Colon (tissue), 2 donors: Measurements from ENCODE around the gene PSMC3IP.

Experiments used
- FAIRE-seq: peaks from 2 replicates; lab custom pipeline; 2012; peaks lifted over from hg19 to GRCh38; lab: Jason Lieb, UNC
- donor health status: control.
- donor health status: control.

The PSMC3IP gene

DNA sequence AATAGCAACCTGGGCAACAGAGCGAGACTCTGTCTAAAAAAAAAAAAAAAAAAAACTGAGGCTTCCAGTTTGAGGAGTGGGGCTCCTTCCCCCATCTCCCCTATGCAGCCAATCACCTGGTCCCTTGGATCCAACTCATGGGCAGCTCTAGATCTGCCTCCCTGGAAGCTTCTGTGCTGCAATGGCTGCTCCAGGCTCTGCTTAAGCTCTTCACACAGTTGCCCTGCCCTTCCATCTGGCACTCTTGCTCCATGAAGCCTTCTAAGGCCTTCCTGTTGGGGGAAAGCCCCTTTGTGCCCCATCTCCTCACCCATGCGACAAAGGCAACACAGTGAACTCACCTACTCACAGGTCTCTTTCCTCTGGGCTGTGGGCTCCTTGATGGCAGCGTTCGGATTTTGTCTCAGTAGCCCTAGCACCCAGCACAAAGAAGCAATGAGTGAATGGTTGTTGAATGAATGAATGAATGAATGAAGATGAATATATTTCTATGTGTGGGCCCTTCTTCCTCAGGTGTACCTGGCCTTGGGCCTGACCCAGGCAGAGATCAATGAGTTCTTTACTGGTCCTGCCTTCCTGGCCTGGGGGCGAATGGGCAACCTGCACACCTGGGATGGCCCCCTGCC lies 39.6 kb downstream of the PSMC3IP start:
- FAIRE-seq, result no peak

DNA sequence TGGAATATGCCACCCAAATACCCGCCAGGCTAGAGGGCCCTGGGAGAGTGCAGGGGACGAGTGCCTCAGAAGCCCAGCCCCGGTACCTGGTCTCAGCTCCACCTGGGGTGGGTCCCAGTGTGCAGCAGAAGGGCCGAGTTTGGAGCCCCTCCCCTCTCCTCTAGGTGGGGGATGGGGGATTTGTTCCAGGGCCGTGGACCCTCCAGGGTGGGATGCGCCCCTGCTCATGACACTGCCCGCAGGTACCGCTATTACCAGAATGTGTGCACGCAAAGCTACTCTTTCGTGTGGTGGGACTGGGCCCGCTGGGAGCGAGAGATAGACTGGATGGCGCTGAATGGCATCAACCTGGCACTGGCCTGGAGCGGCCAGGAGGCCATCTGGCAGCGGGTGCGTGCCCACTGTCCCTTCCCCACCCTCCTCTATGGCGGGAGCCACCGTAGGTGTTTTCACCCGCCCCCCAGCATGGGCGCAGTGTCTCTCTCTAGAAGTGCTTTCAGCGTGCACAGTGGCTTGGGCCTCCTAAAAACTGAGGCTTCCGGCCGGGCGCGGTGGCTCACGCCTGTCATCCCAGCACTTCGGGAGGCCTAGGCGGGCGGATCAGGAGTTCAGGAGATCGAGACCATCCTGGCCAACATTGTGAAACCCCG lies 40.2 kb downstream of the PSMC3IP start:
- no peak for FAIRE-seq

DNA sequence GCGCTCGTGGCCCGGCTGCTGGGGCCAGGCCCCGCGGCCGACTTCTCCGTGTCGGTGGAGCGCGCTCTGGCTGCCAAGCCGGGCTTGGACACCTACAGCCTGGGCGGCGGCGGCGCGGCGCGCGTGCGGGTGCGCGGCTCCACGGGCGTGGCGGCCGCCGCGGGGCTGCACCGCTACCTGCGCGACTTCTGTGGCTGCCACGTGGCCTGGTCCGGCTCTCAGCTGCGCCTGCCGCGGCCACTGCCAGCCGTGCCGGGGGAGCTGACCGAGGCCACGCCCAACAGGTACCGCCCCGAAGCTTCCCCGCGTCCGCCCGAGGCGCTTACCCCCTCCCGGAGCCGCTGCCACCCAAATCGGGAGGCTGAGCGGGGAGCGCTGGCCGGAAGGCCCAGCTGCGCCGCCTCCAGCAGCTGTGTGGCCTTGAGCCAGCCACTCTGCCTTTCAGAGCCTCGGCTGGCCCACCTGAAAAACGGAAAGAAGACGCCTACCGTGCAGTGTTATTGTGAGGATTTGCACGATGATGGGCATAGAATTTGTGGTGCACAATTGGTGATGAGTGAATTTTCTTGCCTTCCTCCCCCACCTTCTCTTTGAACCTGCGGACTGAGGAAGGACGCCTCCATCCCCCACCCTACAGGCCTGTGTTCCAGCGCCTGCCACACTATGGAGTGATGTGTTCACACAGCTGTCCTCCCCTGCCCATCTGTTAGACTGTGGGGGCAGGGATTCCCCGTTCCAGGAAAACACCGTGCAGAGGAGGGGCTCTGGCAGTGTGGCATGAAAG lies 41.0 kb downstream of the PSMC3IP start:
- no peak for FAIRE-seq

GRCh38 chr17:42536048-42536371 lies 41.5 kb downstream of the PSMC3IP start, which contains the start of gene NAGLU:
Gene NAGLU (plus strand): TSS chr17:42536241. CDS start chr17:42536273, 32 bp downstream.
- no peak for FAIRE-seq

DNA sequence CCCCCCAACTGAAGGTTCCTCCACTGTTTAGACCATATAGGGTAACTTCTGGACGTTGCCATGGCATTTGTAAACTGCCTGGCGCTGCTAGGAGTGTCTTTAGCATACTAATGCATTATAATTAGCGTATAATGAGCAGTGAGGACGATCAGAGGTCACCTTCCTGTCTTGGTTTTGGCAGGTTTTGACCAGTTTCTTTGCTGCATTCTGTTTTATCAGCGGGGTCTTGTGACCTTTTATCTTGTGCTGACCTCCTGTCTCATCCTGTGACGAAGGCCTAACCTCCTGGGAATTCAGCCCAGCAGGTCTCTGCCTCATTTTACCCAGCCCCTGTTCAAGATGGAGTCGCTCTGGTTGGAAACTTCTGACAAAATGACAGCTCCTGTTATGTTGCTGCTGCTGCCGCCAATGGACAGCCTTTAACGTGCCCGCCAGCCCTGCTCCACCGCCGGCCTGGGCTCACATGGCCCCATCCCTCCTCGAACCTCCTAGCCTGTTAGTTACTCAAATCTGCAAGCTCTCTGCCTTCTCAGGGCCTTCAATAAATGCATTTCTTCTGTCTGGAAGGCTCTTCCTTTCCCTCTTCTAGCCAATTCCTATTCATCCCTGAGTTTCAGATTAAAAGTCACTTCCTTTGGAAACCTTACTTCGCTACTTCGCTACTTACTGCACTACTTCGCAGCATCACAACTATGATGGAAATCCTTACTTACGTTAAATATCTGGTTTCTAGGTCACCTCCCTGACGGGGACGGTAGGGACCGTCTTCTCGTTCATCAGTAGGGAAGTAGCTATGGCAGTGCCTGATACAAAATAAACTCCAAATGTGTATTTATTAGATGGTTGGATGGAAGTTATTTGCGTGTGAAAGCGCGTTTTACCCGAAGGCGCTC lies 42.1 kb downstream of the PSMC3IP start:
- no peak for FAIRE-seq

DNA sequence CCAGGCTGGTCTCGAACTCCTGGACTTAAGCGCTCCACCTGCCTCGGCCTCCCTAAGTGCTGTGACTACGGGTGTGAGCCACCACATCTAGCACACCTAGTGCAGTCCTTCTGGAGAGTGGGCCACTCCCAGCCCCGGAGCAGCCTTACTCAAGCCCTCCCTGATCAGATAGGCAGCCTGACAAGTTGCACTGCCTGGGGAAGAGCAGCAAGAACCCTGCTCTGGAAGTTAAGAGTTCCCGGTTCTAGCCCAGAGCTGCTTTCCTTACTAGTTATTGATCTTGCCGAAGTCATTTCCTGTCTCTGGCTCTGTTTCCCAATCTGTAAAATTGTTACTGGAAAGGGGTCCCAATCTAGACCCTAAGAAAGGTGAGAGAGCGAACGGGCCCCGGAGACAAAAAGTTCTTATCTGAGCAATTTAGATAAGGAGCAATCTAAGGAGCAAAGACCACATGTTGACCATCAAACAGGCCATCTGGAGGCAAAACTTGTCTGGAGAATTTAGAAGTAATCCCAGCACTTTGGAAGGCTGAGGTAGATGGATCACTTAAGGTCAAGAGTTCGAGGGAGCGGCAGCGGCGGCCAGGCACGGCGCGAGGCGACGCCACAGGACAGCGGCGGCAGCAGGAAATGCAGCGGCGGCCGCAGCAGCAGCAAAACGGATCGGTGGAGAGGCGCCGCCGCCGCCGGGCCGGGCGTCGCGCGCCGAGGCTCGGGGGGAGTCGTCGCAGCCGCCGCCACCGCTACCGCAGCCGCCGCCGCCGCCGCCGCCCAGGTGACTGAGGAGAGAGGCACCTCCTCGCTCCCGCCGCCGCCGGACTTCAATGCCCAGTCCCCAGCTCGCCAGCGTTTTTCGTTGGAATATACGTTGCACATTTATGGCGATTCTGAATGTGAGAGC lies 45.8 kb downstream of the PSMC3IP start:
- FAIRE-seq, result no peak

DNA sequence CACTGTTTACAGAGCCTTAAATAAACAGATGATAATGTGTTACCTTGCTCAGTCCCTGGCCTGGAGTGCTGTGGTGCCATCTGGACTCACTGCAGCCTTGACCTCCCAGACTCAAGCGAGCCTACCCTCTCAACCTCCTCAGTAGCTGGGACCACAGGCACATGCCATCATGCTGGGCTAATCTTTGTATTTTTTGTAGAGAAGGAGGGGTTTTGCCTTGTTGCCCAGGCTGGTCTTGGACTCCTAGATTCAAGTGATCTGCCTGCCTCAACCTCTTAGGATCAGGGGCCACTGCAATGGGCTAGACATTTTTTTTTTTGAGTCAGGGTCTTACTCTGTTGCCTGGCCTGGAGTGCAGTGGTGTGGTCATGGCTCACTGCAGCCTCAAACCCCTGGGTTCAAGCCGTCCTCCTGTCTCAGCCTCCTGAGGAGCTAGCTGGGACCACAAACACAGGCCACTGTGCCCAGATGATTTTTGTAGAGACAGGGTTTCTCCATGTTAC lies 46.5 kb downstream of the PSMC3IP start:
- no peak for FAIRE-seq

DNA sequence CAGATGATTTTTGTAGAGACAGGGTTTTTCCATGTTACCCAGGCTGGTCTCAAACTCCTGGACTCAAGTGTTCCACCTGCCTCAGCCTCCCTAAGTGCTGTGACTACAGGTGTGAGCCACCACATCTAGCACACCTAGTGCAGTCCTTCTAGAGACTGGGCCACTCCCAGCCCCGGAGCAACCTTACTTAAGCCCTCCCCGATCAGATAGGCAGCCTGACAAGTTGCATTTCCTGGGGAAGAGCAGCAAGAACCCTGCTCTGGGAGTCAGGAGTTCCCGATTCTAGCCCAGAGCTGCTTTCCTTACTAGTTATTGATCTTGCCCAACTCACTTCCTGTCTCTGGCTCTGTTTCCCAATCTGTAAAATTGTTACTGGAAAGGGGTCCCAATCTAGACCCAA lies 48.5 kb downstream of the PSMC3IP start:
- no peak for FAIRE-seq

- no peak for FAIRE-seq
Observed at GRCh38 chr17:42527932-42528331, 49.6 kb downstream of the PSMC3IP start.

DNA sequence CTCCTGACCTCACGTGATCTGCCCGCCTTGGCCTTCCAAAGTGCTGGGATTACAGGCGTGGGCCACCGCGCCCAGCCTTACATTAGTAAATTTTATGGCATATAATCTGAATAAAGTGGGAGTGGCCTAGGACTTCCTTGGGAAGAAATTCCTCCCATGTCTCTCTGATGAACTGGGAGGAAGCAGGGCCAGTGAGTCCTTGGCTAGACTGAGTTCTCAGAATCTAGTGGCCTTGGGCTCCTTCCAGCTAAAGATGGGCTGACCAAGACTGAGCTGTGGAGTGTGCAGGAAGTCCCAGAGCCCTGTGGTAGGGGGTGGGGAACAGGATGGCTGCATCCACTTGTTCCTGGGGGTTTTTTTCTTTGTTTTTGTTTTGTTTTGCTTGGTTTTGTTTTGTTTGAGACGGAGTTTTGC lies 51.5 kb downstream of the PSMC3IP start:
- FAIRE-seq, result no peak

- FAIRE-seq, result no peak
Observed at GRCh38 chr17:42525221-42525620, 52.3 kb downstream of the PSMC3IP start.

GRCh38 chr17:42522798-42523278 lies 54.7 kb downstream of the PSMC3IP start:
- no peak for FAIRE-seq
